ENCODE measurements around the gene CNGA1. TPM values are rescaled to one million over a fixed set of nuclear protein-coding genes. Genes with fewer than 3 reads are reported as not detected.

CNGA1 gene
- total and polyA plus RNA-seq, 4 experiments from 2014 or later: not detected

- Histone ChIP-seq H3K27ac (ENCODE audit: low read depth, low read length) (peak within 1 kb of the TSS; percentile 75), H3K36me3 (ENCODE audit: insufficient read depth, low read length) (no peaks in the 10 kb centered on the region), H3K9me3 (ENCODE audit: control insufficient read depth in 1 of 2, low read length in 2 of 2) (no peaks in the 10 kb centered on the region), H3K27me3 (ENCODE audit: insufficient read depth, low read length) (no peaks in the 10 kb centered on the region), H3K4me1 (ENCODE audit: insufficient read depth, low read length) (peaks cover 23% of the 10 kb centered on the region), H3K4me3 (ENCODE audit: low read length in 2 of 2) (peak within 1 kb of the TSS; percentile 89 to 100)
- peak; percentile 93 to 97 (median 94) for DNase-seq
- intact Hi-C loops (cut with micrococcal nuclease): loop anchor here (1.0 to 5.0 kb wide), 7 partner anchors 77 to 452 kb away; partner anchors contain the start of genes CNGA1, COMMD8, NIPAL1 and SLAIN2
- H3K4me1 Mint-ChIP-seq: peaks cover 22 to 41% (median 28%) of the 10 kb centered on the region in 4 donors
- POLR2A ChIA-PET (ENCODE audit: partially characterized antibody): interaction anchor here (0.6 to 1.4 kb wide), 11 partner anchors 9 to 451 kb away, joined by 3 to 6 read pairs (median 4); partner anchors contain the start of genes COMMD8 and SLAIN2
- H3K36me3 Mint-ChIP-seq: peaks cover 7 to 19% of the 10 kb centered on the region in 2 donors
- H3K27me3 Mint-ChIP-seq: no peaks in the 10 kb centered on the region
- peak within 1 kb of the TSS; percentile 94 to 99 (median 98) for H3K4me3 Mint-ChIP-seq
- peaks cover 0 to 2% (median 0%) of the 10 kb centered on the region in 8 donors for H3K9me3 Mint-ChIP-seq
- CTCF ChIA-PET (ENCODE audit: partially characterized antibody): interaction anchor here (0.9 to 1.0 kb wide), 3 partner anchors 11 to 225 kb away, joined by 3 to 8 read pairs (median 3); no protein-coding TSS in a partner anchor
- H3K27ac Mint-ChIP-seq: peak within 1 kb of the TSS; percentile 93 to 99 (median 96)
Observed at GRCh38 chr4:47914220-47914925, 102.1 kb downstream of the CNGA1 start, which contains the start of gene NFXL1. NFXL1 (minus strand) TSS chr4:47914583; CDS start chr4:47914203, 380 bp downstream.

GRCh38 chr4:47913861-47914219 is 102.6 kb downstream of the CNGA1 start:
- Mint-ChIP-seq H3K4me1 (peaks cover 27 to 41% (median 30%) of the 10 kb centered on the region in 4 donors), H3K4me3 (peak overlapping the region; percentile 94 to 99 (median 98)), H3K9me3 (peaks cover 0 to 2% (median 0%) of the 10 kb centered on the region in 8 donors), H3K36me3 (peaks cover 12 to 24% of the 10 kb centered on the region in 2 donors), H3K27me3 (no peaks in the 10 kb centered on the region), H3K27ac (peak overlapping the region; percentile 93 to 99 (median 96))
- Histone ChIP-seq H3K27me3 (ENCODE audit: insufficient read depth, low read length) (no peaks in the 10 kb centered on the region), H3K4me3 (ENCODE audit: low read length in 2 of 2) (peak overlapping the region; percentile 89 to 100), H3K36me3 (ENCODE audit: insufficient read depth, low read length) (peaks cover 4% of the 10 kb centered on the region), H3K9me3 (ENCODE audit: control insufficient read depth in 1 of 2, low read length in 2 of 2) (no peaks in the 10 kb centered on the region), H3K4me1 (ENCODE audit: insufficient read depth, low read length) (peaks cover 23% of the 10 kb centered on the region), H3K27ac (ENCODE audit: low read depth, low read length) (peak overlapping the region; percentile 75)
- ChIA-PET CTCF (ENCODE audit: partially characterized antibody) (interaction anchor here (1.0 kb wide), 1 partner anchor 16 kb away, joined by 3 read pairs; no protein-coding TSS in a partner anchor), POLR2A (ENCODE audit: partially characterized antibody) (interaction anchor here (0.6 to 1.4 kb wide), 8 partner anchors 8 to 451 kb away, joined by 3 to 6 read pairs (median 4); partner anchors contain the start of gene COMMD8)
- intact Hi-C loops (cut with micrococcal nuclease): loop anchor here (1.0 to 5.0 kb wide), 7 partner anchors 77 to 451 kb away; partner anchors contain the start of genes CNGA1, COMMD8, NIPAL1 and SLAIN2
- DNase-seq: peak; percentile 21 to 37 (median 28)

GRCh38 chr4:47913330-47913729 is 103.2 kb downstream of the CNGA1 start:
- no peaks in the 10 kb centered on the region for H3K27me3 ChIP-seq (ENCODE audit: insufficient read depth, low read length)
- H3K36me3 ChIP-seq (ENCODE audit: insufficient read depth, low read length): peaks cover 4% of the 10 kb centered on the region
- intact Hi-C loops (cut with micrococcal nuclease): loop anchor here (5.0 kb wide), 2 partner anchors 104 to 224 kb away; partner anchors contain the start of genes CNGA1 and NIPAL1
- ChIA-PET POLR2A (ENCODE audit: partially characterized antibody) (interaction anchor here (1.4 kb wide), 1 partner anchor 8 kb away, joined by 4 read pairs; no protein-coding TSS in a partner anchor), CTCF (ENCODE audit: partially characterized antibody) (interaction anchor here (1.0 kb wide), 1 partner anchor 15 kb away, joined by 3 read pairs; no protein-coding TSS in a partner anchor)
- Mint-ChIP-seq H3K27me3 (no peaks in the 10 kb centered on the region), H3K36me3 (peaks cover 15 to 26% of the 10 kb centered on the region in 2 donors), H3K9me3 (peaks cover 0 to 2% (median 0%) of the 10 kb centered on the region in 8 donors), H3K4me1 (peaks cover 27 to 41% (median 32%) of the 10 kb centered on the region in 4 donors), H3K4me3 (peak overlapping the region; percentile 94 to 99 (median 98)), H3K27ac (peak overlapping the region; percentile 93 to 99 (median 96))
- H3K4me3 ChIP-seq (ENCODE audit: low read length in 2 of 2): peak overlapping the region; percentile 89 to 100
- peaks cover 23% of the 10 kb centered on the region for H3K4me1 ChIP-seq (ENCODE audit: insufficient read depth, low read length)
- H3K9me3 ChIP-seq (ENCODE audit: control insufficient read depth in 1 of 2, low read length in 2 of 2): no peaks in the 10 kb centered on the region
- DNase-seq: peak in 1 of 5 donors; percentile 5
- peak overlapping the region; percentile 75 for H3K27ac ChIP-seq (ENCODE audit: low read depth, low read length)

- ChIA-PET CTCF (ENCODE audit: partially characterized antibody) (interaction anchor here (0.7 to 1.6 kb wide), 2 partner anchors 17 to 48 kb away, joined by 3 to 4 read pairs; no protein-coding TSS in a partner anchor), POLR2A (ENCODE audit: partially characterized antibody) (no interaction called here)
- H3K36me3 Mint-ChIP-seq: peaks cover 42 to 54% of the 10 kb centered on the region in 2 donors
- no peak overlapping the region for H3K4me3 Mint-ChIP-seq
- Histone ChIP-seq H3K9me3 (ENCODE audit: control insufficient read depth in 1 of 2, low read length in 2 of 2) (no peaks in the 10 kb centered on the region), H3K4me3 (ENCODE audit: low read length in 2 of 2) (no peak overlapping the region), H3K36me3 (ENCODE audit: insufficient read depth, low read length) (peaks cover 14% of the 10 kb centered on the region), H3K27ac (ENCODE audit: low read depth, low read length) (no peak overlapping the region), H3K4me1 (ENCODE audit: insufficient read depth, low read length) (peaks cover 4% of the 10 kb centered on the region), H3K27me3 (ENCODE audit: insufficient read depth, low read length) (no peaks in the 10 kb centered on the region)
- peaks cover 19 to 23% (median 21%) of the 10 kb centered on the region in 4 donors for H3K4me1 Mint-ChIP-seq
- intact Hi-C loops (cut with micrococcal nuclease): no loop called here
- H3K27ac Mint-ChIP-seq: peak overlapping the region in 2 of 7 donors; percentile 5 to 30
- no peaks in the 10 kb centered on the region for H3K9me3 Mint-ChIP-seq
- no peak for DNase-seq
- H3K27me3 Mint-ChIP-seq: no peaks in the 10 kb centered on the region
Observed at GRCh38 chr4:47907089-47907646, 109.3 kb downstream of the CNGA1 start.

- H3K36me3 Mint-ChIP-seq: peaks cover 60 to 73% of the 10 kb centered on the region in 2 donors
- H3K4me1 Mint-ChIP-seq: no peaks in the 10 kb centered on the region
- intact Hi-C loops (cut with micrococcal nuclease): no loop called here
- no peaks in the 10 kb centered on the region for H3K27me3 Mint-ChIP-seq
- no peak overlapping the region for H3K4me3 Mint-ChIP-seq
- no peak overlapping the region for H3K27ac Mint-ChIP-seq
- Histone ChIP-seq H3K9me3 (ENCODE audit: control insufficient read depth in 1 of 2, low read length in 2 of 2) (no peaks in the 10 kb centered on the region), H3K36me3 (ENCODE audit: insufficient read depth, low read length) (peaks cover 35% of the 10 kb centered on the region), H3K4me3 (ENCODE audit: low read length in 2 of 2) (no peak overlapping the region), H3K27ac (ENCODE audit: low read depth, low read length) (no peak overlapping the region), H3K4me1 (ENCODE audit: insufficient read depth, low read length) (no peaks in the 10 kb centered on the region), H3K27me3 (ENCODE audit: insufficient read depth, low read length) (no peaks in the 10 kb centered on the region)
- no peaks in the 10 kb centered on the region for H3K9me3 Mint-ChIP-seq
- ChIA-PET POLR2A (ENCODE audit: partially characterized antibody) (no interaction called here), CTCF (ENCODE audit: partially characterized antibody) (no interaction called here)
- no peak for DNase-seq
Observed at GRCh38 chr4:47899639-47900038, 116.8 kb downstream of the CNGA1 start.

- Histone ChIP-seq H3K27me3 (ENCODE audit: insufficient read depth, low read length) (no peaks in the 10 kb centered on the region), H3K9me3 (ENCODE audit: control insufficient read depth in 1 of 2, low read length in 2 of 2) (no peaks in the 10 kb centered on the region), H3K27ac (ENCODE audit: low read depth, low read length) (no peak overlapping the region), H3K4me1 (ENCODE audit: insufficient read depth, low read length) (peaks cover 8% of the 10 kb centered on the region), H3K36me3 (ENCODE audit: insufficient read depth, low read length) (peaks cover 18% of the 10 kb centered on the region), H3K4me3 (ENCODE audit: low read length in 2 of 2) (no peak overlapping the region)
- Mint-ChIP-seq H3K27ac (peak overlapping the region in 1 of 7 donors; percentile 39), H3K4me3 (peak overlapping the region in 1 of 8 donors; percentile 42), H3K9me3 (no peaks in the 10 kb centered on the region), H3K36me3 (peaks cover 45 to 77% of the 10 kb centered on the region in 2 donors), H3K27me3 (no peaks in the 10 kb centered on the region), H3K4me1 (peaks cover 8 to 11% (median 9%) of the 10 kb centered on the region in 4 donors)
- ChIA-PET POLR2A (ENCODE audit: partially characterized antibody) (no interaction called here), CTCF (ENCODE audit: partially characterized antibody) (interaction anchor here (1.2 to 1.5 kb wide), 2 partner anchors 10 to 12 kb away, joined by 4 to 6 read pairs; no protein-coding TSS in a partner anchor)
- intact Hi-C loops (cut with micrococcal nuclease): no loop called here
- peak in 2 of 5 donors; percentile 2 to 5 for DNase-seq
Observed at GRCh38 chr4:47891928-47892327, 124.6 kb downstream of the CNGA1 start.

Measured in CD4-positive, alpha-beta memory T cell (primary cell).